Astrocyte of the spinal cord (primary cell): ENCODE measurements around the gene RAB23.

ENCODE experiments used
- DNase-seq: peaks from one replicate; pipeline ENCODE4 v3.0.0; 2011; ENCODE audit warnings: low read depth, low spot score
- H3K4me3 ChIP-seq: 2 replicates; pipeline ENCODE4 v1.5.1; 2011; ENCODE audit warnings: low read depth, mild to moderate bottlenecking, low read length, moderate library complexity
- CTCF ChIP-seq: IDR thresholded peaks from 2 replicates; pipeline ENCODE4 v1.5.1; 2012; ENCODE audit warnings: low read depth, mild to moderate bottlenecking, low read length, inconsistent platforms
- in situ Hi-C: cut with HindIII; loops from 2 replicates; pipeline ENCODE4 v1.10.0; 2017; ENCODE audit warnings: low sequenced_read_pairs

The RAB23 gene

GRCh38 chr6:57254055-57254717 lies 32.1 kb upstream of the RAB23 start:
- DNase-seq: no peak
- no peak for TF ChIP-seq CTCF
- in situ Hi-C loops: no loop called here
- H3K4me3 ChIP-seq: no peak overlapping the region

- in situ Hi-C loops: no loop called here
- TF ChIP-seq CTCF: no peak
- peak; percentile 71 for DNase-seq
- no peak overlapping the region for H3K4me3 ChIP-seq
Observed at GRCh38 chr6:57252975-57253374, 30.9 kb upstream of the RAB23 start.

GRCh38 chr6:57252137-57252536 lies 30.0 kb upstream of the RAB23 start:
- no peak for DNase-seq
- no peak overlapping the region for H3K4me3 ChIP-seq
- in situ Hi-C loops: no loop called here
- no peak for TF ChIP-seq CTCF

- in situ Hi-C loops: no loop called here
- no peak overlapping the region for H3K4me3 ChIP-seq
- no peak for DNase-seq
- no peak for TF ChIP-seq CTCF
Observed at GRCh38 chr6:57250348-57250747, 28.2 kb upstream of the RAB23 start.

- no peak for DNase-seq
- no peak for TF ChIP-seq CTCF
- in situ Hi-C loops: no loop called here
- no peak overlapping the region for H3K4me3 ChIP-seq
Observed at GRCh38 chr6:57248311-57248895, 26.3 kb upstream of the RAB23 start.

- TF ChIP-seq CTCF: no peak
- peak; percentile 37 for DNase-seq
- no peak overlapping the region for H3K4me3 ChIP-seq
- in situ Hi-C loops: no loop called here
Observed at GRCh38 chr6:57247603-57248002, 25.5 kb upstream of the RAB23 start.
